Endothelial cell (in vitro differentiated cells): ENCODE measurements around the gene DLL4. TPM values are rescaled to one million over a fixed set of nuclear protein-coding genes. Genes with fewer than 3 reads are reported as not detected.

Experiments
- DNase-seq: peaks from one replicate; pipeline ENCODE4 v3.0.0; 2021; ENCODE audit warnings: low spot score
- H3K27ac Mint-ChIP-seq: one replicate; pipeline ENCODE4 v1.8.0; 2021; ENCODE audit warnings: mixed read lengths, inconsistent platforms; ENCODE audit not compliant: unreplicated experiment
- H3K27me3 Mint-ChIP-seq: one replicate; pipeline ENCODE4 v1.8.0; 2021; ENCODE audit warnings: mild to moderate bottlenecking, moderate library complexity, mixed read lengths, inconsistent platforms; ENCODE audit not compliant: unreplicated experiment
- H3K36me3 Mint-ChIP-seq: one replicate; pipeline ENCODE4 v1.8.0; 2021; ENCODE audit warnings: mild to moderate bottlenecking, low read depth, mixed read lengths, inconsistent platforms; ENCODE audit not compliant: unreplicated experiment
- H3K4me1 Mint-ChIP-seq: one replicate; pipeline ENCODE4 v1.8.0; 2021; ENCODE audit warnings: mild to moderate bottlenecking, mixed read lengths, inconsistent platforms; ENCODE audit not compliant: unreplicated experiment
- H3K4me3 Mint-ChIP-seq: one replicate; pipeline ENCODE4 v1.8.0; 2021; ENCODE audit warnings: mild to moderate bottlenecking, mixed read lengths, inconsistent platforms; ENCODE audit not compliant: unreplicated experiment
- H3K9me3 Mint-ChIP-seq: one replicate; pipeline ENCODE4 v1.8.0; 2021; ENCODE audit warnings: mixed read lengths, inconsistent platforms; ENCODE audit not compliant: unreplicated experiment
- total RNA-seq: library from RNA; stranded (reverse); fragmentation: NEBNext Ultra II Directional; extraction: Animal tissue kit (Norgen Biotek cat#: 25700); gene quantifications from one replicate; pipeline ENCODE4 v1.2.1, GENCODE V29; 2021; ENCODE audit not compliant: unreplicated experiment
- TF ChIP-seq, protein P1 (sequence below): fragments of 200-600 bp; sonication (generic); IDR thresholded peaks from one replicate; pipeline ENCODE4 v1.5.0; 2021; ENCODE audit warnings: antibody characterized with exemption; ENCODE audit not compliant: unreplicated experiment

Gene DLL4
- total RNA-seq, 1 donor from 2014 or later: 257 TPM

DNA sequence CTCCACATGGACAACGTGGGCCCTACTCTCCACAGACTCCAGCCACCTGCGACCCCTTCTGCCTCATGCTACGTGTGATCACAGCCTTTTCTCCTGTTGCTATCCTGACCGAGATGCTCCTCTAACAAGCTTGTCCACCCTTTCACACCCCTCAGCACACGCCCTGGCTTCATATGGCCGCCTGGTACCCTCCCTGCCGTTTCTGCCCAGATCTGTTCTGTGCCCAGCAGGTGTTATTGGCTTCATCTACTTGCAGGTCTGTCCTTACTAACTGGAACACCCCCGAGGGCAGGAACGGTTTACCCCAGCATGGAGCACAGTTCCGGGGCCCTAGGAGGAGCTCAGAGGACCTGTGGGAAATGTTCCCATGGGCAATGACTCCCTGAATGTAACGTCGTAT is 34.1 kb downstream of the DLL4 start:
- peaks cover 15% of the 10 kb centered on the region for H3K27me3 Mint-ChIP-seq
- no peak overlapping the region for H3K27ac Mint-ChIP-seq
- H3K4me1 Mint-ChIP-seq: peaks cover 16% of the 10 kb centered on the region
- TF ChIP-seq, protein P1, sequence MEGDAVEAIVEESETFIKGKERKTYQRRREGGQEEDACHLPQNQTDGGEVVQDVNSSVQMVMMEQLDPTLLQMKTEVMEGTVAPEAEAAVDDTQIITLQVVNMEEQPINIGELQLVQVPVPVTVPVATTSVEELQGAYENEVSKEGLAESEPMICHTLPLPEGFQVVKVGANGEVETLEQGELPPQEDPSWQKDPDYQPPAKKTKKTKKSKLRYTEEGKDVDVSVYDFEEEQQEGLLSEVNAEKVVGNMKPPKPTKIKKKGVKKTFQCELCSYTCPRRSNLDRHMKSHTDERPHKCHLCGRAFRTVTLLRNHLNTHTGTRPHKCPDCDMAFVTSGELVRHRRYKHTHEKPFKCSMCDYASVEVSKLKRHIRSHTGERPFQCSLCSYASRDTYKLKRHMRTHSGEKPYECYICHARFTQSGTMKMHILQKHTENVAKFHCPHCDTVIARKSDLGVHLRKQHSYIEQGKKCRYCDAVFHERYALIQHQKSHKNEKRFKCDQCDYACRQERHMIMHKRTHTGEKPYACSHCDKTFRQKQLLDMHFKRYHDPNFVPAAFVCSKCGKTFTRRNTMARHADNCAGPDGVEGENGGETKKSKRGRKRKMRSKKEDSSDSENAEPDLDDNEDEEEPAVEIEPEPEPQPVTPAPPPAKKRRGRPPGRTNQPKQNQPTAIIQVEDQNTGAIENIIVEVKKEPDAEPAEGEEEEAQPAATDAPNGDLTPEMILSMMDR: no peak
- H3K36me3 Mint-ChIP-seq: peaks cover 10% of the 10 kb centered on the region
- no peaks in the 10 kb centered on the region for H3K9me3 Mint-ChIP-seq
- no peak for DNase-seq
- H3K4me3 Mint-ChIP-seq: no peak overlapping the region

DNA sequence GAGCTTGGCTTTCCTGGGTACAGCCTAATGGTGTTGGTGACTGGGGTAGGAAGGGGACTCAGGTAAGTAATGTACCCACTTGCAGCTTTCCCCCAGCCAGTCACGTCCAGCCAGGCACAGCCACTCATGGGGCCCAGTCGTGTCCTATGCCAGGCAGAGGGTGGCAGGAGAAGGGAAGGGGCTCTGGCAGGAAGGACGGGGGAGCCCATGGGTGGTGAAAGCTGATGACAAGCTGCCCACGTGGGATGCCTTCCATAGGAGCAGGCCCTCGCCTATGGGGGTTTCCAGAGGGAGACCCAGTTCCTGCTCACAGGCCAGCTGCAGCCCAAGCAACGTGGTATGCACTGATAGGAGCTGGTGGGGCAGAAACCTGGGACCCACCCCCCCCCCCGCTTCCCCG is 34.9 kb downstream of the DLL4 start:
- Mint-ChIP-seq H3K9me3 (no peaks in the 10 kb centered on the region), H3K27ac (no peak overlapping the region), H3K27me3 (peaks cover 15% of the 10 kb centered on the region), H3K4me3 (no peak overlapping the region), H3K4me1 (peaks cover 10% of the 10 kb centered on the region), H3K36me3 (peaks cover 3% of the 10 kb centered on the region)
- no peak for DNase-seq
- TF ChIP-seq, protein P1: no peak

DNA sequence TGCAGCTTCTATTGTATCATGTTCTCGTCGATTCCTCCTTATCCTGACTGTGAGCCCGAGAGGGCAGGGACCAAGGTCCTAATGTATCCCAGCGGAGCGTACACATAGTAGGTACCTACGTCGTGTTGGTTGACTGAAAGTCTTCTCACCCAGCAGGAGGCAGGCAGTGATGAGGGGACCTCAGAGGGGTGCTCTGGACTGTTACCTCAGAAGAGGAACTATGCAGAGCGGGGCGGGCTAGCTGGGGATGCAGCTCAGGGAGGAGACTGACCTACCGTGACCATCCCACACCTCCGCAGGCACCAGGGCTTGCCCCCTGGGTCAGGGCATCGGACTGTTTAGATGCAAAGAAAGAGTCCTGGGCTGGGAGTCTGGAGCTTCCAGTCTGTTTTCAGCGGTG is 35.5 kb downstream of the DLL4 start:
- TF ChIP-seq, protein P1: no peak
- DNase-seq: no peak
- Mint-ChIP-seq H3K4me3 (no peak overlapping the region), H3K9me3 (no peaks in the 10 kb centered on the region), H3K36me3 (peaks cover 3% of the 10 kb centered on the region), H3K4me1 (peaks cover 6% of the 10 kb centered on the region), H3K27ac (no peak overlapping the region), H3K27me3 (peaks cover 15% of the 10 kb centered on the region)

DNA sequence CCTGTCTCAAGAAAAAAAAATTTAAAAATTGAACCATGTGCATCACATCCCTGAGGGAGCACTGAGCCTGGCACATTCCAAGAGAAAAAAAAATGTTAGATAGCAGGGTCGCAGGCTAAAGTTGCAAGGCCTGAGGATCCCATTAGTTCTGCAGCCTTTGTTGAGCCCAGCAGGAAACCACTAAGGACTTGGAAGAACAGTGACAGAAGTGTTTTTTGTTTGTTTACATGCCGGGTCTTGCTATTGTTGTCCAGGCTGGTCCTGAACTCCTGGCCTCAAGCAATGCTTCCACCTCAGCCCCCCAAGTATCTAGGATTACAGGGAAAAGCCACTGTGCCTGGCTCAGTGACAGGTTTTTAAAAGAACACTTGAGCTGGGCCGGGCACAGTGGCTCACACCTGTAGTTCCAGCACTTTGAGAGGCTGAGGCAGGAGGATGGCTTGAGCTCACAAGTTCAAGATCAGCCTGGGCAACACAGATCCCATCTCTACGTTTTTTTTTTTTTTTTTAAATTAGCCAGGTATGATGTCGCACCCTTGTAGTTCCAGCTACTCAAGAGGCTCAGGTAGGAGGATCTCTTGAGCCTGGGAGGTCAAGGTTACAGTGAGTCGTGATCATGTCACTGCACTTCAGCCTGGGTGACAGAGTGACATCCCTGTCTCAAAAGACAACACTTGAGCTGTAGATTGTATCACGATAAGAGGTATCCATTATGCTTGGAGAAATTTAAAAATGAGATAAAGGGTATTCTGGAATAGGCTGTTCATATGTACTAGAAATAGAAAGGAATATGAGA is 39.3 kb downstream of the DLL4 start:
- Mint-ChIP-seq H3K27ac (peak overlapping the region; percentile 42), H3K9me3 (no peaks in the 10 kb centered on the region), H3K4me1 (peaks cover 8% of the 10 kb centered on the region), H3K27me3 (peaks cover 2% of the 10 kb centered on the region), H3K36me3 (peaks cover 3% of the 10 kb centered on the region), H3K4me3 (no peak overlapping the region)
- TF ChIP-seq, protein P1: no peak
- DNase-seq: no peak

DNA sequence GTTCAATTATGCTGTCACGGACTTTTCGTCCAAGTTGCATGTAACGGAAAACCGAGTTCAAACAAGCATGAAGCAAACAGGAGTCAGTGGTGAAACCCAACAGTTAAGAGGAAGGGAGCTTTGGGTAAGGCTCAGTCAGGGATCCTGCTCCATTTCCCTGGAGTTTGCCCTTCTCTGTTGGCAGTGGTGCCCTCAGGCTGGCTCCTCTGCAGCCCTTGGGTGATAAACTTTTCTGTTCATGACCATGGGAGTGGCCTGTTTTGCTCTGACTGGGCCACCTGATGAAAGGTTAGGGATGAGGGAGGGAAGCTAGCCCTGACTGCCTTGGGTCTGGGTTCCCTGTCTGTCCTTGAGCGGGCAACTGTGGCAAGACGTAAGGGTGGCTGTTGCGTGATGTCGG is 40.2 kb downstream of the DLL4 start:
- no peak for DNase-seq
- TF ChIP-seq, protein P1: no peak
- no peak overlapping the region for H3K27ac Mint-ChIP-seq
- H3K27me3 Mint-ChIP-seq: peaks cover 2% of the 10 kb centered on the region
- H3K36me3 Mint-ChIP-seq: peaks cover 3% of the 10 kb centered on the region
- no peak overlapping the region for H3K4me3 Mint-ChIP-seq
- H3K4me1 Mint-ChIP-seq: peaks cover 8% of the 10 kb centered on the region
- no peaks in the 10 kb centered on the region for H3K9me3 Mint-ChIP-seq
